Urothelium cell line (cell line): ENCODE measurements around the gene IFI30.
"Not testable (repeated sequence)": the region's sequence is repeated elsewhere in the genome, so short reads cannot be mapped to it uniquely, and the experiment has no call there.

ENCODE experiments used
- DNase-seq: peaks from one replicate; pipeline ENCODE4 v3.0.0; 2011; ENCODE audit warnings: low spot score, mixed read lengths
- FAIRE-seq: peaks from 2 replicates; lab custom pipeline; 2011; peaks lifted over from hg19 to GRCh38; lab: Jason Lieb, UNC

The IFI30 gene

GRCh38 chr19:18202397-18202777, 28.8 kb downstream of the IFI30 start:
- no peak for FAIRE-seq

GRCh38 chr19:18202778-18203407, 29.3 kb downstream of the IFI30 start:
- DNase-seq (no peak), FAIRE-seq (no peak)

More at GRCh38 chr19:18202397-18202777, 28.8 kb downstream of the IFI30 start:
- no peak for DNase-seq

GRCh38 chr19:18203408-18203862, 29.8 kb downstream of the IFI30 start:
- DNase-seq = no peak
- FAIRE-seq = no peak

GRCh38 chr19:18203863-18204393, 30.3 kb downstream of the IFI30 start, which contains the start of gene RAB3A:
TSS of gene RAB3A (minus strand) at chr19:18204042. CDS start at chr19:18202740, 1,302 bp downstream.
- DNase-seq (peak; percentile 95), FAIRE-seq (peak; percentile 70)

GRCh38 chr19:18204394-18205199, 31.0 kb downstream of the IFI30 start:
- DNase-seq (no peak), FAIRE-seq (no peak)

- no peak for FAIRE-seq
Observed at GRCh38 chr19:18205200-18205892, 31.7 kb downstream of the IFI30 start.

GRCh38 chr19:18206018-18206417, 32.4 kb downstream of the IFI30 start:
- DNase-seq (no peak), FAIRE-seq (no peak)

More at GRCh38 chr19:18205200-18205892, 31.7 kb downstream of the IFI30 start:
- peak; percentile 53 for DNase-seq

- DNase-seq (no peak), FAIRE-seq (no peak)
Observed at GRCh38 chr19:18208098-18208951, 34.7 kb downstream of the IFI30 start.

- FAIRE-seq, DNase-seq: not testable (repeated sequence)
Observed at GRCh38 chr19:18209912-18210311, 36.3 kb downstream of the IFI30 start.

- FAIRE-seq = no peak
- no peak for DNase-seq
Observed at GRCh38 chr19:18211683-18212082, 38.1 kb downstream of the IFI30 start.

- DNase-seq (peak; percentile 32), FAIRE-seq (no peak)
Observed at GRCh38 chr19:18214779-18215433, 41.3 kb downstream of the IFI30 start.

- no peak for DNase-seq
- no peak for FAIRE-seq
Observed at GRCh38 chr19:18216789-18217188, 43.2 kb downstream of the IFI30 start.

GRCh38 chr19:18218159-18218558, 44.5 kb downstream of the IFI30 start:
- DNase-seq (no peak), FAIRE-seq (no peak)

GRCh38 chr19:18218600-18218999, 45.0 kb downstream of the IFI30 start:
- no peak for FAIRE-seq
- no peak for DNase-seq

GRCh38 chr19:18219911-18220631, 46.5 kb downstream of the IFI30 start:
- DNase-seq (no peak), FAIRE-seq (no peak)

GRCh38 chr19:18220632-18221275, 47.1 kb downstream of the IFI30 start:
- FAIRE-seq = no peak

GRCh38 chr19:18221815-18222725, 48.5 kb downstream of the IFI30 start:
- DNase-seq (no peak), FAIRE-seq (no peak)

More at GRCh38 chr19:18220632-18221275, 47.1 kb downstream of the IFI30 start:
- no peak for DNase-seq
